IPS DF 6.9 (cell line): ENCODE data around the gene HSPE1.
A peak's percentile ranks its signal among the peaks of the same experiment; 100 is the strongest.
"Not testable (repeated sequence)": the region's sequence is repeated elsewhere in the genome, so short reads cannot be mapped to it uniquely, and the experiment has no call there.

ENCODE experiments used
- DNase-seq: peaks from one replicate; pipeline ENCODE4 v3.0.0-alpha.2; 2013; ENCODE audit warnings: low read depth, low spot score
- H3K27ac ChIP-seq: one replicate; pipeline ENCODE4 v1.5.1; 2013; ENCODE audit warnings: low read length, control low read depth
- H3K27me3 ChIP-seq: 2 replicates; pipeline ENCODE4 v1.6.1; 2013; ENCODE audit warnings: mild to moderate bottlenecking, low read length; ENCODE audit not compliant: control insufficient read depth, insufficient read depth
- H3K36me3 ChIP-seq: 2 replicates; pipeline ENCODE4 v1.6.1; 2013; ENCODE audit warnings: low read length; ENCODE audit not compliant: control insufficient read depth, insufficient read depth
- H3K4me1 ChIP-seq: 2 replicates; pipeline ENCODE4 v1.6.1; 2013; ENCODE audit warnings: low read length; ENCODE audit not compliant: control insufficient read depth, insufficient read depth
- H3K4me3 ChIP-seq: 2 replicates; pipeline ENCODE4 v1.5.1; 2013; ENCODE audit warnings: mild to moderate bottlenecking, low read length
- H3K9me3 ChIP-seq: 2 replicates; pipeline ENCODE4 v1.6.1; 2013; ENCODE audit warnings: low read length, inconsistent platforms; ENCODE audit not compliant: control insufficient read depth, insufficient read depth
- WGBS: extraction: QIAGEN DNeasy Blood & Tissue Kit; methylation state at CpG from one replicate; pipeline ENCODE4 v1.1.7; 2013; ENCODE audit warnings: mixed read lengths, missing lambda C conversion rate; ENCODE audit not compliant: insufficient read length, insufficient coverage; 5-methylcytosine and 5-hydroxymethylcytosine counted together

Gene HSPE1

DNA sequence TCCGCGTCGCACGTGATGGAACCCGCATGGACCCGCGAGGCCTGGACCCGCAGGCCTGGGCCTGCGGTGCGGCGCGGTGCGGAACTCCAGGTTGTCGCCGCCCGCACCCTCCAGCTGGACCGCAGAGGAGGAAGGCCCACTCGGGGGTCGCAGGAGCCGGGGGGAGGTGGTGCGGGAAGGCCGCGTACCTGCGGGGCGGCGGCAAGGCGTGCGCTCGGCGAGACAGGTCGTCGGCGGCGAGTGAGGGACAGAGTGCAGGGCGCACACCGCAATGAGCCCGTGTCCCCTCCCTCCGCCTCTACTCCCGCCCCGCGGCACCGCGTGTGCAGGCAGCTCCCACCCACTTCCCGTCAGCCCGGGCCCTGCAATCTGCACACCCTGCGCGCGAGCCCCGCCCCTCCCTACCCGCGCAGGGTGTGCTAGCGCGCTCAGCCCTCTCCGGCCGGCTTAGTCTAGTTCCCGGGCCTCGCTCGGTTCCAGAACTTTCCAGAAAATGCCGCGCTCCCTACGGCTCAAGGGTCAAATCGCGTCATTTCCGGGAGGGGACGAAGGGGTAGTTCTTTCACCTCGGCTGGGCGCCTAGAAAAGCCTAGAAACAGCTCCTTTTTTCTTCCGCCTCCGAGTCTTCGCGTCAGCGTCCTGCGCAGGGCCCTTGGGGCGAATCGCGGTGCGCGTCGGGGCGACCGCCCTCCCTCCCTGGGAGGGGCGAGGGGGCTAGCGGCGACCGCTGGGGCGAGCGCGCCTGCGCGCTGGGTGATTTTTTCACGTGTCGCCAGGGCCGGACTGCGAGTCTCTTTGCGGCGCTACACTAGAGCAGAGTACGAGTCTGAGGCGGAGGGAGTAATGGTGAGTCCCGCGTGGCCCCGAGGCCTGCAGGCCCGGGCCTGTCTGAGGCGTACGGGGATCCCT, at the start of gene HSPE1, which contains the start of gene HSPD1:
Gene HSPE1, plus strand, starts transcription at position 786 of the 909 bp plus-strand sequence. Its CDS starts 58 bp downstream, at position 844.
Gene HSPD1, minus strand, starts transcription at position 247 of the 909 bp plus-strand sequence. CDS start 992 bp downstream, outside the sequence.
- Histone ChIP-seq H3K27me3 (no peaks in the 10 kb centered on the region), H3K4me1 (0 out of 2 replicates have a peak, but pooled peaks cover 1% of the 10 kb centered on the region), H3K9me3 (no peaks in the 10 kb centered on the region), H3K27ac (no peak within 1 kb of the TSS), H3K4me3 (peak within 1 kb of the TSS; percentile 93), H3K36me3 (peaks cover 12% of the 10 kb centered on the region)
- WGBS, result no CpG with 5 or more reads among the region's 104 CpGs
- DNase-seq, result peak; percentile 99

- no peak for DNase-seq
- Histone ChIP-seq H3K4me3 (no peak overlapping the region), H3K27ac (no peak overlapping the region), H3K36me3 (no peaks in the 10 kb centered on the region), H3K9me3 (no peaks in the 10 kb centered on the region), H3K4me1 (no peaks in the 10 kb centered on the region), H3K27me3 (no peaks in the 10 kb centered on the region)
- no CpG with 5 or more reads among the region's 25 CpGs for WGBS
These were observed 49.7 kb upstream of the HSPE1 start for GRCh38 chr2:197450465-197450864.

- H3K4me1 ChIP-seq, H3K27me3 ChIP-seq, DNase-seq, H3K4me3 ChIP-seq, H3K9me3 ChIP-seq, H3K36me3 ChIP-seq, H3K27ac ChIP-seq: not testable (repeated sequence)
- WGBS, result no CpG with 5 or more reads among the region's 6 CpGs
These were observed 49.2 kb upstream of the HSPE1 start for GRCh38 chr2:197450935-197451358.

DNA sequence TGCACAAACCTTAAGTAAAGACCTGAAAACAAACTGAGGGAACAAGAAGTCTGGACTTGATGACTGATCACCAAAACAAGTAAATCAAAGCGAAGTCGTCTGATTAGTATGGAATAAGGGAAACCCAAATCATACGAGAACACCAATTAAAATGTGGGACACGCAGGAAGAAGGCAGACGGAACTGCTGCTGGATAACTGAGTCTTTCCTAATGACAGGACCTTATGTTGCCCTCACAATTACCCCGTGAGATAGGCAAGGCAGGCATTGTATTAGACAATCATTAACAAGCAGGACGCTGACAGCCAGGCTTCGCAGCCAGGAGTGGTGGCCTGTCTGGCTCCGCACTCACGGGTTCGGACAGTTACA, 47.4 kb upstream of the HSPE1 start:
- no CpG with 5 or more reads among the region's 11 CpGs for WGBS
- Histone ChIP-seq H3K27me3 (no peaks in the 10 kb centered on the region), H3K4me1 (no peaks in the 10 kb centered on the region), H3K4me3 (peak overlapping the region; percentile 51; the same call in 1 of the 2 replicates), H3K9me3 (no peaks in the 10 kb centered on the region), H3K36me3 (no peaks in the 10 kb centered on the region), H3K27ac (no peak overlapping the region)
- DNase-seq, result no peak

- no peak within 1 kb of the TSS for H3K27ac ChIP-seq
- peak; percentile 100 for DNase-seq
- H3K27me3 ChIP-seq, result no peaks in the 10 kb centered on the region
- peak within 1 kb of the TSS; percentile 77 for H3K4me3 ChIP-seq
- no peaks in the 10 kb centered on the region for H3K9me3 ChIP-seq
- no CpG with 5 or more reads among the region's 70 CpGs for WGBS
- H3K36me3 ChIP-seq, result no peaks in the 10 kb centered on the region
- no peaks in the 10 kb centered on the region for H3K4me1 ChIP-seq
These were observed 46.9 kb upstream of the HSPE1 start, which contains the start of gene COQ10B for GRCh38 chr2:197453123-197453913. Gene COQ10B (plus strand): TSS chr2:197453552. CDS start chr2:197453561, 9 bp downstream.

- no peaks in the 10 kb centered on the region for H3K4me1 ChIP-seq
- no peak for DNase-seq
- no CpG with 5 or more reads among the region's 11 CpGs for WGBS
- H3K4me3 ChIP-seq, result peak overlapping the region; percentile 77
- no peaks in the 10 kb centered on the region for H3K9me3 ChIP-seq
- H3K27ac ChIP-seq, result no peak overlapping the region
- H3K27me3 ChIP-seq, result no peaks in the 10 kb centered on the region
- no peaks in the 10 kb centered on the region for H3K36me3 ChIP-seq
These were observed 46.2 kb upstream of the HSPE1 start for GRCh38 chr2:197453914-197454398.

GRCh38 chr2:197454923-197455322, 45.3 kb upstream of the HSPE1 start:
- no peak for DNase-seq
- H3K27me3 ChIP-seq, result no peaks in the 10 kb centered on the region
- no peaks in the 10 kb centered on the region for H3K4me1 ChIP-seq
- no peak overlapping the region for H3K27ac ChIP-seq
- H3K36me3 ChIP-seq, result no peaks in the 10 kb centered on the region
- no peak overlapping the region for H3K4me3 ChIP-seq
- H3K9me3 ChIP-seq, result no peaks in the 10 kb centered on the region
- no CpG with 5 or more reads among the region's 2 CpGs for WGBS

DNA sequence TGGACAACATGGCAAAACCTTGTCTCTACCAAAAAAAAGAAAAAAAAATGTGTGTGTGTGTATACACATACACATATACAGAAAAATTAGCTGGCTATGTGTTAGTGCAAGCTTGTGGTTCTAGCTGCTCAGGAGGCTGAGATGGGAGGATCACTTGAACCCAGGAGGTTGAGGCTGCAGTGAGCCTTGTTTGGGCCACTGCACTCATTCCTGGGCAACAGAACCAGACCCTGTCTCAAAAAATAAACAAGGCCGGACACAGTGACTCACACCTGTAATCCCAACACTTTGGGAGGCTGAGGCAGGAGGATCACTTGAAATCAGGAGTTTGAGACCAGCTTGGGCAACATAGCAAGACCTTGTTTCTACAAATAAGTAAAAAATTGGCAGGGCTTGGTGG, 44.8 kb upstream of the HSPE1 start:
- Histone ChIP-seq H3K4me3 (no peak overlapping the region), H3K4me1 (no peaks in the 10 kb centered on the region), H3K36me3 (no peaks in the 10 kb centered on the region), H3K27me3 (no peaks in the 10 kb centered on the region), H3K27ac (no peak overlapping the region), H3K9me3 (no peaks in the 10 kb centered on the region)
- DNase-seq, result no peak
- no CpG with 5 or more reads among the region's 1 CpG for WGBS

- Histone ChIP-seq H3K27ac (no peak overlapping the region), H3K4me3 (no peak overlapping the region), H3K36me3 (peaks cover 3% of the 10 kb centered on the region; the same call in 1 of the 2 replicates), H3K27me3 (no peaks in the 10 kb centered on the region), H3K9me3 (no peaks in the 10 kb centered on the region), H3K4me1 (no peaks in the 10 kb centered on the region)
- DNase-seq, result no peak
- WGBS, result no CpG with 5 or more reads among the region's 4 CpGs
These were observed 39.5 kb upstream of the HSPE1 start for GRCh38 chr2:197460649-197461048.

DNA sequence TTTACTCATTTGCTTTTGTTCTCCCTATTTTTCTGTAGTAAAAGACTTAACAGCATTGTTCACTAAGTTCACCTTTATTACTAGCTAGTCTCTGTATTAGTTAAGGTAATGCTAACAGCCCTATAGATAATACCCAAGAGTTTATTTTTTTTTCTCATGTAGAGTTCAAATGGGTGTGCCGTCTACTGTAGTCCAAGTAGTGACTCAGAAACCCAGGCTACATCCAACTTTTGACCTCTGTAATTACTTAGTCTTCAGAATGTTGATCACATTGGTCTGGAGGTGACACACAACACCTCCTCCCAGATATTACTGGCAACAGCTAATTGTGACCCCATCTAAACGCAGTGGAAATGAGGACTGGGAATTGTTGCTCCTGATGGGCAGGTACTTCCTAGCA, 39.1 kb upstream of the HSPE1 start:
- no peaks in the 10 kb centered on the region for H3K9me3 ChIP-seq
- H3K27me3 ChIP-seq, result no peaks in the 10 kb centered on the region
- no peak overlapping the region for H3K4me3 ChIP-seq
- no peak overlapping the region for H3K27ac ChIP-seq
- peaks cover 3% of the 10 kb centered on the region; the same call in 1 of the 2 replicates for H3K36me3 ChIP-seq
- H3K4me1 ChIP-seq, result no peaks in the 10 kb centered on the region
- no CpG with 5 or more reads among the region's 2 CpGs for WGBS
- no peak for DNase-seq
